Measurements from ENCODE around the gene CSTPP1. TPM values are rescaled to one million over a fixed set of nuclear protein-coding genes. Genes with fewer than 3 reads are reported as not detected.

CSTPP1 gene
- total RNA-seq: 10 to 100 TPM; 35.8 to 63.6 TPM

- intact Hi-C loops (cut with DNase I): no loop called here
- Histone ChIP-seq H3K9me3 (no peaks in the 10 kb centered on the region), H3K36me3 (no peaks in the 10 kb centered on the region), H3K4me3 (peak within 1 kb of the TSS; percentile 54), H3K27me3 (no peaks in the 10 kb centered on the region), H3K4me1 (no peaks in the 10 kb centered on the region), H3K9ac (ENCODE audit: low read depth in 2 of 2, low read length in 2 of 2) (peak within 1 kb of the TSS; percentile 40 to 66), H3K27ac (no peak within 1 kb of the TSS)
- no peak for TF ChIP-seq CTCF (IDR thresholded peaks at IDR 0.05)
- peak; percentile 96 for DNase-seq
Measured at GRCh38 chr11:46936138-46937110, at the start of gene CSTPP1. CSTPP1 (plus strand) TSS chr11:46936761; CDS start chr11:46936806, 45 bp downstream.

- intact Hi-C loops (cut with DNase I): loop anchor here (2.0 to 10.0 kb wide), 2 partner anchors 272 to 466 kb away; partner anchors contain the start of gene MYBPC3
- no peak for TF ChIP-seq CTCF (IDR thresholded peaks at IDR 0.05)
- no peak for DNase-seq
- Histone ChIP-seq H3K27me3 (no peaks in the 10 kb centered on the region), H3K4me3 (no peak overlapping the region), H3K9me3 (no peaks in the 10 kb centered on the region), H3K4me1 (no peaks in the 10 kb centered on the region), H3K27ac (no peak overlapping the region), H3K9ac (ENCODE audit: low read depth in 2 of 2, low read length in 2 of 2) (no peak overlapping the region), H3K36me3 (no peaks in the 10 kb centered on the region)
Measured at GRCh38 chr11:46888636-46889035, 47.9 kb upstream of the CSTPP1 start.

- DNase-seq: no peak
- intact Hi-C loops (cut with DNase I): loop anchor here (2.0 to 10.0 kb wide), 2 partner anchors 272 to 466 kb away; partner anchors contain the start of gene MYBPC3
- no peaks in the 10 kb centered on the region for H3K36me3 ChIP-seq
- no peak overlapping the region for H3K9ac ChIP-seq (ENCODE audit: low read depth in 2 of 2, low read length in 2 of 2)
- H3K9me3 ChIP-seq: no peaks in the 10 kb centered on the region
- no peaks in the 10 kb centered on the region for H3K27me3 ChIP-seq
- H3K4me3 ChIP-seq: no peak overlapping the region
- TF ChIP-seq CTCF (IDR thresholded peaks at IDR 0.05): no peak
- no peak overlapping the region for H3K27ac ChIP-seq
- H3K4me1 ChIP-seq: no peaks in the 10 kb centered on the region
Measured at GRCh38 chr11:46889251-46889650, 47.3 kb upstream of the CSTPP1 start.

- Histone ChIP-seq H3K27ac (no peak overlapping the region), H3K36me3 (no peaks in the 10 kb centered on the region), H3K9me3 (no peaks in the 10 kb centered on the region), H3K4me1 (no peaks in the 10 kb centered on the region), H3K9ac (ENCODE audit: low read depth in 2 of 2, low read length in 2 of 2) (no peak overlapping the region), H3K27me3 (no peaks in the 10 kb centered on the region), H3K4me3 (no peak overlapping the region)
- peak; percentile 58 for TF ChIP-seq CTCF (IDR thresholded peaks at IDR 0.05)
- intact Hi-C loops (cut with DNase I): loop anchor here (2.0 to 10.0 kb wide), 2 partner anchors 271 to 465 kb away; partner anchors contain the start of gene MYBPC3
- peak; percentile 83 for DNase-seq
Measured at GRCh38 chr11:46889689-46890475, 46.7 kb upstream of the CSTPP1 start.

- H3K9ac ChIP-seq (ENCODE audit: low read depth in 2 of 2, low read length in 2 of 2): no peak overlapping the region
- TF ChIP-seq CTCF (IDR thresholded peaks at IDR 0.05): no peak
- no peak overlapping the region for H3K4me3 ChIP-seq
- no peaks in the 10 kb centered on the region for H3K36me3 ChIP-seq
- no peak overlapping the region for H3K27ac ChIP-seq
- H3K27me3 ChIP-seq: no peaks in the 10 kb centered on the region
- no peaks in the 10 kb centered on the region for H3K4me1 ChIP-seq
- no peaks in the 10 kb centered on the region for H3K9me3 ChIP-seq
- intact Hi-C loops (cut with DNase I): no loop called here
- DNase-seq: no peak
Measured at GRCh38 chr11:46890665-46891064, 45.9 kb upstream of the CSTPP1 start.
